Stimulated activated CD4-positive, alpha-beta T cell treated with anti-CD3 and anti-CD28 coated beads, Interleukin-12 subunit alpha, Interleukin-12 subunit beta, amount 100 ng/mL, for 24 hours (primary cell): ENCODE measurements around the gene CYB561A3.

Source experiments
- DNase-seq, 2 experiments: peaks; one replicate each; pipeline ENCODE4 v3.0.0-alpha.2; 2020; ENCODE audit warnings: low read depth in 2 of 2

The CYB561A3 gene

GRCh38 chr11:61325649-61326414 is 35.9 kb downstream of the CYB561A3 start:
- no peak for DNase-seq

GRCh38 chr11:61315260-61315659 is 46.4 kb downstream of the CYB561A3 start:
- DNase-seq = no peak

GRCh38 chr11:61310749-61311148 is 50.9 kb downstream of the CYB561A3 start:
- no peak for DNase-seq

- DNase-seq = no peak
Measured at GRCh38 chr11:61309739-61310138, 51.9 kb downstream of the CYB561A3 start.

GRCh38 chr11:61309141-61309540 is 52.5 kb downstream of the CYB561A3 start:
- DNase-seq = no peak

- DNase-seq = no peak
Measured at GRCh38 chr11:61307354-61307753, 54.3 kb downstream of the CYB561A3 start.

- no peak for DNase-seq
Measured at GRCh38 chr11:61306221-61306620, 55.5 kb downstream of the CYB561A3 start.

GRCh38 chr11:61305417-61305816 is 56.3 kb downstream of the CYB561A3 start:
- DNase-seq = no peak

GRCh38 chr11:61303725-61304124 is 58.0 kb downstream of the CYB561A3 start:
- DNase-seq = no peak

- DNase-seq = no peak
Measured at GRCh38 chr11:61302550-61302949, 59.1 kb downstream of the CYB561A3 start.
